Upper lobe of right lung (tissue), 1 donor: ENCODE data around the gene TTLL8. TPM values are rescaled to one million over a fixed set of nuclear protein-coding genes. Genes with fewer than 3 reads are reported as not detected.

Experiments
- ATAC-seq: fragments of 200-7000 bp; cut with Tn5 transposase; one replicate; pipeline ENCODE4 v1.9.1; 2020; ENCODE audit warnings: mild to moderate bottlenecking, moderate library complexity
- DNase-seq: peaks from one replicate; pipeline ENCODE4 v3.0.0-alpha.2; 2020
- H3K27ac ChIP-seq: fragments of 200-600 bp; one replicate; pipeline ENCODE4 v1.8.0; 2022
- H3K27me3 ChIP-seq: fragments of 200-600 bp; one replicate; pipeline ENCODE4 v1.8.0; 2022; ENCODE audit warnings: mild to moderate bottlenecking
- H3K36me3 ChIP-seq: fragments of 200-600 bp; one replicate; pipeline ENCODE4 v1.8.0; 2022
- H3K4me1 ChIP-seq: fragments of 200-600 bp; one replicate; pipeline ENCODE4 v1.8.0; 2022
- H3K4me3 ChIP-seq: fragments of 200-600 bp; one replicate; pipeline ENCODE4 v1.8.0; 2022; ENCODE audit warnings: mild to moderate bottlenecking
- H3K9me3 ChIP-seq: fragments of 200-600 bp; one replicate; pipeline ENCODE4 v1.8.0; 2022
- CTCF ChIP-seq: fragments of 200-600 bp; IDR thresholded peaks from one replicate; pipeline ENCODE4 v1.8.0; 2022; ENCODE audit warnings: antibody characterized with exemption
- intact Hi-C: fragments of 100-400 bp; cut with DNase I; formaldehyde crosslinking; loops from one replicate; pipeline ENCODE4 v1.11.0; 2022
- total RNA-seq: library from RNA; stranded (reverse); fragmentation: NEBNext Ultra II Directional; extraction: Animal tissue kit (Norgen Biotek cat#: 25700); gene quantifications from one replicate; pipeline ENCODE4 v1.2.1, GENCODE V29; 2021
- donor health status: DM: no; HTN: yes; CAD: no; lungs with severe emphysema.

The TTLL8 gene
- total RNA-seq, 1 donor from 2014 or later = not detected

- H3K9me3 ChIP-seq = no peaks in the 10 kb centered on the region
- no peak overlapping the region for H3K4me3 ChIP-seq
- TF ChIP-seq CTCF = peak; percentile 93
- peaks cover 12% of the 10 kb centered on the region for H3K27me3 ChIP-seq
- ATAC-seq (peak; percentile 93), DNase-seq (peak; percentile 90)
- H3K4me1 ChIP-seq = peaks cover 10% of the 10 kb centered on the region
- no peak overlapping the region for H3K27ac ChIP-seq
- no peaks in the 10 kb centered on the region for H3K36me3 ChIP-seq
- intact Hi-C loops = loop anchor here (2.0 kb wide), 1 partner anchor 100 kb away; no protein-coding TSS in a partner anchor
Measured at GRCh38 chr22:50030297-50031188, 27.6 kb downstream of the TTLL8 start.

- Histone ChIP-seq H3K4me1 (peaks cover 10% of the 10 kb centered on the region), H3K27ac (no peak overlapping the region), H3K4me3 (no peak overlapping the region), H3K27me3 (peaks cover 8% of the 10 kb centered on the region), H3K9me3 (no peaks in the 10 kb centered on the region), H3K36me3 (no peaks in the 10 kb centered on the region)
- DNase-seq (peak; percentile 74), ATAC-seq (peak; percentile 5)
- TF ChIP-seq CTCF = no peak
- intact Hi-C loops = no loop called here
Measured at GRCh38 chr22:50027639-50028537, 30.2 kb downstream of the TTLL8 start.

- no peak for ATAC-seq
- no peak overlapping the region for H3K27ac ChIP-seq
- peaks cover 10% of the 10 kb centered on the region for H3K4me1 ChIP-seq
- H3K36me3 ChIP-seq = no peaks in the 10 kb centered on the region
- intact Hi-C loops = no loop called here
- DNase-seq = peak; percentile 31
- no peak overlapping the region for H3K4me3 ChIP-seq
- no peaks in the 10 kb centered on the region for H3K9me3 ChIP-seq
- peaks cover 4% of the 10 kb centered on the region for H3K27me3 ChIP-seq
- no peak for TF ChIP-seq CTCF
Measured at GRCh38 chr22:50025993-50026392, 32.1 kb downstream of the TTLL8 start.

- H3K36me3 ChIP-seq = no peaks in the 10 kb centered on the region
- DNase-seq = no peak
- H3K27ac ChIP-seq = no peak overlapping the region
- no peak for TF ChIP-seq CTCF
- H3K27me3 ChIP-seq = peaks cover 3% of the 10 kb centered on the region
- intact Hi-C loops = no loop called here
- no peak for ATAC-seq
- H3K4me1 ChIP-seq = no peaks in the 10 kb centered on the region
- no peaks in the 10 kb centered on the region for H3K9me3 ChIP-seq
- H3K4me3 ChIP-seq = no peak overlapping the region
Measured at GRCh38 chr22:50022171-50022819, 35.8 kb downstream of the TTLL8 start.

- Histone ChIP-seq H3K4me1 (no peaks in the 10 kb centered on the region), H3K9me3 (no peaks in the 10 kb centered on the region), H3K4me3 (no peak overlapping the region), H3K27ac (no peak overlapping the region), H3K27me3 (peaks cover 20% of the 10 kb centered on the region), H3K36me3 (no peaks in the 10 kb centered on the region)
- ATAC-seq = no peak
- intact Hi-C loops = no loop called here
- TF ChIP-seq CTCF = no peak
- DNase-seq = peak; percentile 12
Measured at GRCh38 chr22:50020606-50021005, 37.5 kb downstream of the TTLL8 start.
